Amniotic stem cell (primary cell): Measurements from ENCODE around the gene SHANK1.

Experiments used
- DNase-seq: peaks from one replicate; lab custom pipeline; 2025; lab: John Stamatoyannopoulos, UW

Gene SHANK1

DNA sequence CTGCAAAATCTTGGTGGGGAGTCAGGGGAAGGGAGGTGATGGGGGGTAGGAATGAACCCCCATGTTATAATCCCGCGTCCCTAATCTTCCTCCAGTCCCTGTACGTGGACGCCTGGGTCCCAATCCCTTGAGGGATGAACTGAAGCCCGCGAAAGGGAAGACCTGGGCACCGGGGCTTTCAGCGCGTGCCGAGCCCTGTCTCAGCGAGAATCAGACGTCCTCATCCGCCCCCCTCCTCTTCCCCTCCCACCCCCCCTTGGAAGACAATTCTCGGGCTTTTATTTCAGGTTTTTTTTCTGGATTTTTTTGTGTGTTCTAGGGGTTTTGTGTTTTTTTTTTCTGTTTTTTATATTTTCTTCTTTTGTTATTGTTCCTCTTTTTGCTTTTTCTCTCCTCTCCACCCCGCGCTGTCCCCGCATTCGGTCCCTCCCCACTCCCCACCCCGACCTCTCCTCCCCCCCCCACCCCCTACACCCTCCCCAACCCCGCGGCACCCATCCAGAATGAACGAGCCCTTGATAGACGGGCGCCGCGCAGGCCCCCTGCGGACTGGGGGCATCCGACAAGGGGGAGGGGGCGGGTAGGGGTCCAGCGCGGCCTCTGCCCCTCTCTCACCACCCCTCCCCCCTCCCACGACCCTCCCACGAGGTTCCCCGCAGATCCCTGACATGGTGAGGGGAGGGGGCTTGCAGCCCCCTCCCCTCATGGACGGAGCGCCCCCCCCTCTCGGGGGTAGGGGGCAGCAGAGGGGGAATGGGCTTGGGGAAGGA is 60.1 kb downstream of the SHANK1 start:
- no peak for DNase-seq

DNA sequence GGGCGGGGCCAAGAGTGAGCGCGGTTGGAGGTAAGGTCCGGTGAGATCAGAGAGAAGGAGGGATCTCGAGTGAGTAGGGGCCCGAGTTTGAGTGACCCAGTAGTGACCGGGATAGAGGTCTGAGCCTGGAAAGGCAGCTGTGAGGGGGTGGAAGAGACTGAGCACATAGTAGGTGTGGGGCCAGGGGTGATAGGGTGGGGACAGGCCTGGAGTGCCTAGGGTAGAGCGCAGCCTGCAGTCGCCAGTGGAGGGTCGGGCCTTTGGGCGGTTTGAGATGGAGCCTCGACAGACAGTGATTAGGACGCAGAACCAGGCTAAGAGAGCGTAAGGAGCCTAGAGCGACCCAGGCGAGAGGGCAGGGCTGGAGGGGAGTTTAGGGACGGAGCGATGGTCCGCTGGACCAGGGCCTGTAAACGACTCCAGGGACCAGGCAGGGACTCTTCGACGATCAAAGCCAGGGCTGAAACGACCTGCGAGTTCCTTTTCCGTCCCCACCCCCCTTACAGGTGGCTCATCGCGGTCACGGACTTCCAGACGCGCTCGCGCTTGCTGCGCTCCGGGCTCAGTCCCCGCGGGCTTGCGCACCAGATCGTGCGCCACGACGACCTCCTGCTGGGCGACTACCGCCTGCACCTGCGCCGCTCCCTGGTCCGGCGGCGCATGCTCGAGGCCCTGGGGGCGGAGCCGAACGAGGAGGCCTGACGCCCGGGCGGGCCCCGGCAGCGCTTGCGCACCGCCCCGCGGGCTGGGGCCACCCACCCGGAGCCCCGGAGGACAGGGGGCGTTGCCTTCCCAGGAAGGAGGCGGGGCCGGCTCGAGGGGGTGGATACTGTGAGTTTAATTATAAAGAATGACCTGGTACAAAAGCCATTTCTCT is 60.9 kb downstream of the SHANK1 start:
- DNase-seq: no peak

DNA sequence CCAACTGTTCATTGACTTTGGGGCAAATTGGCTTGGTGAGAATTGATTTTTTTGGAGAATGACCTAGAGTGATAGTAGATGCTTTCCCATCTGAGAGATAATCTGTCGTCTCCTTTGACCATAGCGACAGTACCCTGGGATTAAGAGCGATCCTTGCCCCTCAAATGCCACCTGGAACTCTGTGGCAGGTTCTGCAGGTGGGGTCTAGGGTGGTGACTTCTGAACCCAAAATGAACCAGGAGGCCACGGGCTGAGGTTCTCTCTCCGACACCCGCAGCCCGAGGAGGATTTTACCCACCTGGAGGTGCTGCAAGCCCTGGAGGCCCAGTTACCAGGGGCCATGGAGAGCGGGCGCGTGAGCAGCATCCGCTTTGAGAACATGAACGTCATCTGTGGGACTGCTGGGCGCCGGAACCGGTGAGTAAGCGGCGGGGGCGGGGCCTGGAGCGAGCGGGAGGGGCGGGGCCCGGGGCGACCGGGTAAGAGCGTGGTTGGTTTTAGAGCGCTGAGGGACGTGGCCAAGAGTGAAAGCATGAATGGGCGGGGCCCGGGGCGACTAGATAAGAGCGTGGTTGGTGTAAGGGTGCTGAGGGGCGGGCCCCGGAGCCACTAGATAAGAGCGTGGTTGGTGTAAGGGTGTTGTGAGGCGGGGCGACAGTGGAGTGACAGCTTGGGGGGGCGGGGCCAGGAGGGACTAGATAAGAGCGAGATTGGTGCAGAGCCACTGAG is 61.7 kb downstream of the SHANK1 start:
- DNase-seq: peak; percentile 89

DNA sequence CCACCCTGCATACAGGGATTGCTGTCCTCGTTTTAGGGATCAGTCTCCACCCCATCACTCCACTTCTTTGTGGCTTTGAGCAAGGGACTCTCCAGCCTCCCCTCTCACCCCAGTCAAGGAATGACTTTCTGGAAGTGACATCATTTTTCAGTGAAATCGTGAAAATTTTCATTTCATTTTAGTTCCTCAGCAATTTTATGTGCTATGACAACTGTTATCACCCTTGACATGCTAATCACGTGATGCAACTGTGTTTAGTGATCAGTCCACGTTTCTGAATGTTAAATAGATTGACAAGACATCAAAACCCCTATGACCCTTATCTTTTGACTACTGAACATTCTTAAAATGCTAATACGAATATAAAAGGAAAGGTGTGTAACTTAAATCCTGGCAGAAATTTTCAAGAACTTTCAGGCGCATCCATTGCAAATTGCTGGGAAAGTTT is 62.4 kb downstream of the SHANK1 start:
- DNase-seq: no peak

DNA sequence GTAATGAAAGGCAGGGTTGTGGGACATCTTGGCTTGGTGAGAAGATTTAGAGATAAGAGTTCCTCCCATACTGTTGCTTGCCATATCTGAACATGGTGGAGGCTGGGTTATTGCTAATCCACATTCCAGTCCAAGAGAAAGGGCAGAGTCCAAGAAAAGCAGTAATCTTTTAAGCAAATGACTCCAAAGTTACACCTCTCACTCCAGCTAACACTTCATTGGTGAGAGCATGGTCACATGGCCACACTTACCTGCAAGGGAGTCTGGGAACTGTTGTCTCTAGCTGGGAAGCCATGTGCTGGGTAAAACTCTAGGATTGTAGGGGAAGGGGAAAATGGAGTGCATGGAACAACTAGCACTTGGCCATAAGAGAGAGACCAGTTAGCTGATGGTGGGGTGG is 64.7 kb downstream of the SHANK1 start:
- no peak for DNase-seq

DNA sequence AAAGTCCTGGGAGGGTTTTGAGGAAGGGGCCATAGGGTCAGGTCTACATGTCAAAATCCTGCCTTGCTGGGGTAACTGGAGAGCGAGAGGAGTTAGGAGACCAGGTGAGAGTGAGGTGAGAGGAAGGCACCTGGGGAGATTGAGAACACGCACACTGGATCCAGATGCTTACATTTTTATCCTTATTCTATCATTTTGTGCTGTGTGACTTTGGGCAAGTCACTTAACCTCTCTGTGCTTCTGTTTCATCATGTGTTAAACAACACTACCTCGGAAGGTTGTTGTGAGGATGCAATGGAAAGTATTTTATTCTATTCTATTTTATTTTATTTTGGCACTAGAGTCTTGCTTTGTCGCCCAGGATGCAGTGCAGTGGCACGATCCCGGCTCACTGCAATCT is 66.9 kb downstream of the SHANK1 start:
- no peak for DNase-seq

DNA sequence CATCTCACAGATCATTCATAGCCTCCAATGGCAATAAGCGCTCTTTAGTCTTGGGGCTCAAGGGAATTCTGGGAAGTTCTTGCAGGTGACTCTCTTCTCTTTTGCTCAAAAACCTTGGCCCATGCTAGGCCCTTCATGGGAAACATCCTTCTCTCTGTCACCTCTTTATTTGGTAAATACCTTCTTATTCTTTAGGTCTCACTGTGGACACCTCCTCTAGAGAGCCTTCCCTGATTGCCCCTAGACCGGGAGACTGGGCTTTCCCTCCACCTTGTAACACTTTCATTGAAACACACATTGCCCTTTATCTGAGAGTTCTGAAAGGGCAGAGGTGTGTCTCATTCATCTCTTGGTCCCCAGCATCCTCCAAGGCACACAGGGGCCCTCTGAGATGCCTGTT is 68.4 kb downstream of the SHANK1 start:
- DNase-seq: no peak

DNA sequence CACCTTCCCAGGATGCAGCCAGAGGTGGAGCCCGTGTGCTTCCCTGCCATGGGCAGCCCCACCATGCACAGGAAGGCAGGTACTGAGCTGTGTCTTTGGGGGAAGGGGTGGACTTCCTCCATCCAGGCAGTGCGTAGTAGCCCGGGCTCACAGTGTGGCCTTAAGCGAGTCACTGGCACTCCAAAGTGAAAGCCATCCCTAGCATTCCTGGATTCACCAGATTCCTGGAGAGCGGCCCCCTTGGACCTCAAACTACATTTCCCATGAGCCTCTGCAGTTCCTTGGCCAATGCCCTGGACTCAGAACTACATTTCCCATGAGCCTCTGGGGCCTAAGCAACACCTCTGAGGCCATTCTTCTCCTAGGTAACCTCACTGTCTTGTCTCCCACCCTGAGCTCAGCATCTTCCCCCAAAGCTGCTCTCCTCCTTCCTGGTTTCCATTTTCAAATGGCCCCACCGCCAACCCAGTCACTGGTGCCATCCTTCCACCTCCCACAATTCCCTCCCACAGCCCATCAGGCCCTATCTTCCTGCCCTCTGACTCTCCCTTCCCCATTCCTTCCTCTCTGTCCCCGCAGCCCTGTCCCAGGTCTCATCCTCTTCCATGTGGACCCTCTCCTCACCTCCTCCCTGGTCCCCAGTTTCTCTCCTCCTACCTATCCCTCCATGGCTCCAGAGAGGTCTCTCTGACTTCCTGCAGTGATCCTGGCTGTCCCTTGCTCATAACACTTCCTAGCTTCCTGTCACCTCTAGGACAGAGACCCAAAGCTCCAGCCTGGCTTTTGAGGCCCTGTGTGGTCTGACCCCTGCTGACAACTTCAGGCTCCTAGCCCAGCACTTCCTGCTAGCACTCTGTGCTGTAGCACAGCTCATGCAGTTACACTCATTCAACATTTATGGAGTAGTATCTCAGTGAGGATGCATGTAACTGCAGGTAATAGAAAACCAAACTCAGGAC is 69.9 kb downstream of the SHANK1 start, which contains the start of gene C19orf81:
Gene C19orf81, plus strand, starts transcription at position 13 of the 959 bp plus-strand sequence. Its CDS starts 0 bp downstream, at position 13.
- DNase-seq: no peak

DNA sequence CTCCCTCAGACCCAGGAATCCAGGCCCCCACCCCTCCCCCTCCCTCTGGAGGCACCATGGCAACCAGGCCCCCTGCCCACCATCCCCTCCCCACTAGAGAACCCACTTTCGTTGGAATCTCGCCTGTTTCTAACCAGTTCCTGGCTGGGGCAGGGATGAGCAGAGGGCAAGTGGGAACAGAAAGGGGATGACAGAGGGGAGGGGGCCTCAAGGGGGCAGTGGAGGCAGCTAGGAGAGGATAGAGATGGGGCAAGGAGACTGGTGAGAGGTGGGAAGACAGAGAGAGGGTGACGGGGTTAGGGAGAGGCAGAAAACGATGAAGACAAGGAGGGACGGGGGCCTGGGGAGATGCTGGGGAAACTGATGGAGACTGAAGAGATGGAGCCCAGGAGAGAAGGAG is 70.9 kb downstream of the SHANK1 start:
- no peak for DNase-seq

DNA sequence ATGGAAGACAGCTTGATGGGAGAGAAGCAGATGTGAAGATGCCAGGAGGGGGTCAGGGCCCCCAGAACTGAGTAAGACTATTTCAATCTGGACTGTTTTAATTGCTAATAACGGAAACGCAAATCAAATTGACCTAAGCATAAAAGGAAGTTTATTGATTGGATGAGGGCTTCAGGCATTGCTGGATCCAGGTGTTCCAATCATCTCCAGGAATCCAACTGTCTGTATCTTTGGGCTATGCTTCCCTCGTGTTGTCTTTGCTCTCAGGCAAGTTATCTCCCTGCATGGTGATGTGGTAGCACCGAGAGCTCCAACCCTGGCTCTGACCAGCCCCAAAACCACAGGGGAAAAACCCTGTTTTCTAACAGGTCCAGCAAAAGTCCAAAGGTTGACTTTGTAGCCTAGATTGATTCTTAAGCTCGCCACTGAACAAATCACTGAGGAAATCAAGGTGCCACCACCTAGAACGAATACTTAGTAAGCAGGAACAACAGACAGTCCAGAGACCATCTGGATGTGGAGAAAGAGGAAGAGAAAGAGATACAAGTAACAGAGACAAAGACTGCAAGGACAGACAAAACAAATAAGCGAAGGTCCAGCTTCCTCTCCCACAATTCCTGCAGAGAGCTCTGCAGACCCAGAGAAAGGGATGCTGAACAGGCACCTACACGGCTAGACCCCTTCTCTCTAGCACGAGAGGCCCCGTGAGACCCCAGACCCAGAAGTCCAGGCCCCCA is 71.6 kb downstream of the SHANK1 start:
- DNase-seq: no peak

DNA sequence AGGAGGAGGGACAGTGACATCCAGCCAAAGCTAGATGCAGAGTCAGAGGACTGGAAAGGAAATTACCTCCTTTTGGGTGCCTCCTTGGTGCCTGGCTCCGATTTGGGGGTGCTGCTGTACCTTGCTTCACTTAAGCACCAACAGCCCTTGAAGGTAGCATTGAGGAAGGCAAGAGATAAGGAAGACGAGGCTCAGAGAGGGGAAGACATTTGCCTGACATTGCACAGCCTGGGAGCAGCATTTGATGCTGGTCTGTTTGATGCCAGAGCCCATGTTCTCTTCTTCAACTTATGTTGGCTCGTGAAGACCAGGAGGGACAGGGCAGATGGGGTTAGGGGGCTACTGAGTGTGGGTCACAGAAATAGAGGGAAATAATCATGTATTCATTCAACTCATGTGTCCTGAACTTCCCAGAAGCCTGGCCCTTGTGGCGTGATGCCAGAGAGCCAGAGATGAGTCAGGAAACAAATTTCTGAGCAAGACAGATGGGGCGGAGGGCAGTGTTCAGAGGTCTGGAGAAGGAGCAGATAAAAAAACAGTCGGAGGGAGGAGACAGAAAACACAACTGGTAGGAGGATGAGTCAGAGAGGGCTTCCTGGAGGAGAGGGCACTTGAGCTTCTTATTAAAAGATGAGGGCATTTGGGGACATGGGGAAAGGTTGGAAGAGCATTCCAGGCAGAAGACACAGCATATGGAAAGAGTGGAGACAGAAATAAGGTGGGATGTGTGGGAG is 73.4 kb downstream of the SHANK1 start:
- no peak for DNase-seq

DNA sequence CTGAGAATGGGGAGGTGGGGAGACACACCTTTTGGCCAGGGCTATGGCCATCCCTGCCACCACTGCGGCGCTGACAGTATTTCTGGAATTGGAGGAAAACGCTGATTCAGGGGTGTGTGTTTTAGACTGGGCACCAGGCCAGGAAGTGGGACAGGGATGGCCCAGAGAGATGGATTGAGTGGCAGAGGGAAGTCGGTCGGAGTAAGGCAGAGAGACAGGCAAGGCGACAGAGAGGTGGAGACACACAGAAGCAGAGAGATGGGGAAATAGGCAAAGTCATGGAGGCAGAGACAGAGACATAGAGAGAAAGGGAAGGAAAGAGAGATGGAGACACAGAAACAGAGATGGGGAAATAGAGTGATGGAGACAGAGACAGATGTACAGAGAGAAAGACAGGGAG is 74.5 kb downstream of the SHANK1 start:
- no peak for DNase-seq

DNA sequence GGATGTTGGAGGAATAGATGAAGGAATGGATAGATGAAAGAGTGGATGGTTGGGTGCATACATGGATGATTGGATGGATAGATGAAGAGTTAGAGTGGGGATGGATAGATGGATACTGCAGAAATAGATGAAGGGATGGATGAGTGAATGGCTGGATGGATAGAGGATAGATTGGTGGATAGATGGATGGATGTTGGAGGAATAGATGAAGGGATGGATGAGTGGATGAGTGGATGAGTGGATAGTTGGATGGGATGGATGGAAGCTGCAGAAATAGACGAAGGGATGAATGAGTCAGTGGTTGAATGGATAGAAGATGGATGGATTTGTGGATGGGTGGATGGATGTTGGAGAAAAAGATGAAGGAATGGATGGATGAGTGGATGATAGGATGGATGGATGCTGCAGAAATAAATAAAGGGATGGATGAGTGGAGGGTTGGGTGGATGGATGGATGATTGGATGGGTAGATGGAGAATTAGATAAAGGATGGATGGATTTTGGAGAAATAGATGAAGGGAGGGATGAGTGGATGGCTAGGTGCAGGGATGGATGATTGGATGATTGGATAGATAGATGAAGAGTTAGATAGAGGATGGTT is 75.2 kb downstream of the SHANK1 start:
- DNase-seq: no peak

DNA sequence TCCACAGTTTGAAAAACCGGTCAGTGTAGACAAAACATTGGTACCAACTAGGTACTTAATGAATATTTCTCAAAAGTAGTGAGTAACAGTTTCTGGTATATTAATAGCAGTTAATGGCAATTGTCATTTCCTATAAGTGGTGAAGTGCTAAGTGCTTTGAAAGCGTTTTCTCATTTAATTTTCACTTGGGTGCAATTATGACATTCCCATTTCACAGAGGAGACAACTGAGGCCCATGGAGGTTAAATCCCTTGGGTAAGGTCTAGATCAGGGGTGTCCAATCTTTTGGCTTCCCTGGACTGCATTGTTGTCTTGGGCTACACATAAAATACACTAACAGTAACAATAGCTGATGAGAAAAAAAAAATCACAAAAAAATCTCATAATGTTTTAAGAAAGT is 79.2 kb downstream of the SHANK1 start:
- DNase-seq: no peak

DNA sequence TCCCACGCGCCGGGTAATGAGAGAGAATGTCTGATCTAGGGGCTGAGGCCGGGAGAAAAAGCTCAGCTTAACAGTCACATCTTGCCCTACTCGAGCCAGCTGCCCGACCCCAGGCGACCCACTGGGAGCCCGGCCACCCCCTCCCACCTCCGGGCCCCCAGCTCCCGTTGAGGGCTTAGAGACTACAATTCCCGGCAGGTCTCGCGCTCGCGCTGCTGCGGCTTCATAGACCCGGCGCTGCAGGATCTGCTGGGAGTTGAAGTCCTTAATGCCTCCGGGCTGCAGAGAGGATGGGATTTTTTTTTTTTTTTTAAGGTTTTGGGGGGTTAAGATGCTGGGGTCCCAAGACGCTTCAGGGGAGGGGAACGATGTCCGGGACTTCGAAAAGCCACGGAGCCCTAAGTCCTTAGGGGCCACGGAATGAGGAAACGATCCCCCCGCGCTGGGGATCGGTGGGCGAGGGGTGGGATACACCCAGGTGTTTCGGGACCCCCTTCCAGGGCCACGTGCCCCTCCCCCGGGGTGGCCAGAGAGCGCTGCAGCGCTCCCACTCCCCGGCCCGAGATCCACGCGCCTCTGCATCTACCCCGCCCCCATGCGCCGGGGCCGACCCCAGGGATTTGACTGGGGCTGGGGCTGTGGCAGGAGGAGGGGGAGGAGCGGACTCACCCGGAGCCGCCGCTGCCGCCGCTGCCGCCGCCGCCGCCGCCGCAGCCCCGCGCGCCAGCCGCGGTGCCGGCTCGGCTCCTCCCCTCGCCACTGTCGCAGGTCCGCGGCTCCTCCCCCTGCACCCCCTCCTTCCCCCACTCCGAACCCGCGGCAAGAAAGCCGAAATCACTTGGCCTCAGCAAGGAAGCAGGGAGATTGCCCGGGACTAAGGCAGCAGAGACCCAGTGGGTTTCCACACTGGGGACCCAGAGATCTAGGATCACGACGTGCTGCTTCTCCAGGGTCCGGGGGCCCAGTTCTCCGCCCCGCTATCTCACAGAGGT is 80.2 kb downstream of the SHANK1 start, which contains the start of gene SYT3:
Gene SYT3, minus strand, starts transcription at position 761 of the 992 bp plus-strand sequence. CDS start 2,470 bp downstream, outside the sequence.
- DNase-seq: no peak

DNA sequence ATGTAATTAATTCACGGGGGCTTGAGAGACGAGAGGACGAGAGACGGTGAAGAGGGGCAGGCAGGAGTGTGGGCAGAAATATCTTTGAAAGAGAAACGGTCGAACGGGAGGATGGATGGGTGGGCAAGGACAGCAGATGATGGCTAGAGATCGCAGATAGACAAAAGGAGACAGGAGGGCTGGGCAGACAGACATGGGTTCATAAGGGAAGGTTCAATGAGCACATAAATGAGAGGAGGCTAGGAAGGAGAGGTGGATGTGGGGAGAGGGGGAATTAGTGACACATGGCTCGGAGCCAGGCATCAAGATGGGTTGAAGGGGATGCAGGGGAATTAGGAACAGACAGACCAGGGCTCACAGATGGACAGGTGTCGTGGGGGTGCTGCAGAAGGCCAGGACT is 81.0 kb downstream of the SHANK1 start:
- no peak for DNase-seq

DNA sequence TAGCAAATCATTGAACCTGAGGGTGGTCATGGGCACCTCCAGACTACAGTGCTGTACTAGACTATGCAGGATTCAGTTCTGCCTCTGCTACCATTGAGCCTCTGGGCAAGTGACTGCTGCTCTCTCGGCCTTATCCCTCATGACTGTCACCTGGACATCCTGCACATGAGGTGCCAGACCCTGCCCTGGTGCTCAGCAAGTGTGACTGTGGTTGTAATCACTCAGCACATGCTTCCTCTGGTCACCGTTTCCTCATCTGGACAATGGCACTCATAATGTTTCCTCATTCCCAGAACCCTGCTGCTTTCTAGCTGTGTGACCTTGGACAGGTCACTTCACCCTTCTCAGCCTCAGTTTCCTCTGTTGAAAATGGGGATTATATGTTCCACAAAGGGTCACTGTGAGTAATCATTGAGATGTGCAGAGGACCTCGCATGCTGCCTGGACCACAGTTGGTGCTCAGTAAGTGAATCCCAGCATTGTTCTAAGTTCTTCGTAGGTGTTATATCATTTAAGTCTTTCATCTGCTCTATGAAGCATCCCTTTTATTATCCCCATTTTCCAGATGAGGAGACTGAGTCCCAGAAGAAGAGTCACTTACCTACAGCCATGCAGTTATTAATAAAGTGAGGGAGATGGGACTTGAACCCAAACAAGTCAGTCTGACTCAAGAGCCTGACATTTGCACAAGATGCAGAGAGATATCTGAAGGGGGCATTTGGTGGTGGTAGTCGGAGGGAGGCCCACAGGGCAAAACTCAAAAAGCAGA is 83.1 kb downstream of the SHANK1 start:
- no peak for DNase-seq
